Measurements from ENCODE around the gene OR1J4. TPM values are rescaled to one million over a fixed set of nuclear protein-coding genes. Genes with fewer than 3 reads are reported as not detected.

The OR1J4 gene
- not detected for total RNA-seq
- total RNA-seq (2013) = 0.11 TPM

GRCh38 chr9:122518841-122519240, at the start of gene OR1J4:
TSS of gene OR1J4 (plus strand) at chr9:122519141. CDS start at chr9:122519141, 0 bp downstream.
- Mint-ChIP-seq H3K27me3 (ENCODE audit: low read depth in 2 of 2) (peaks cover 11 to 24% of the 10 kb centered on the region in 2 donors), H3K9me3 (no peaks in the 10 kb centered on the region), H3K27ac (no peak within 1 kb of the TSS), H3K4me1 (no peaks in the 10 kb centered on the region), H3K4me3 (no peak within 1 kb of the TSS), H3K36me3 (no peaks in the 10 kb centered on the region)
- ATAC-seq (no peak), DNase-seq (no peak)
- Histone ChIP-seq H3K27me3 (ENCODE audit: control insufficient read depth, insufficient read depth, low read length) (no peaks in the 10 kb centered on the region), H3K4me1 (ENCODE audit: control insufficient read depth, insufficient read depth, low read length) (no peaks in the 10 kb centered on the region), H3K4me3 (ENCODE audit: low read length) (no peak within 1 kb of the TSS), H3K9me3 (ENCODE audit: control insufficient read depth, insufficient read depth, low read length) (no peaks in the 10 kb centered on the region), H3K27ac (ENCODE audit: low read length) (no peak within 1 kb of the TSS), H3K36me3 (ENCODE audit: control insufficient read depth, insufficient read depth, low read length) (no peaks in the 10 kb centered on the region)
- intact Hi-C loops (cut with micrococcal nuclease) = no loop called here
- WGBS (ENCODE audit: insufficient coverage) = 88% methylated on average over 4 of the region's 4 CpGs
- TF ChIP-seq, protein P1, sequence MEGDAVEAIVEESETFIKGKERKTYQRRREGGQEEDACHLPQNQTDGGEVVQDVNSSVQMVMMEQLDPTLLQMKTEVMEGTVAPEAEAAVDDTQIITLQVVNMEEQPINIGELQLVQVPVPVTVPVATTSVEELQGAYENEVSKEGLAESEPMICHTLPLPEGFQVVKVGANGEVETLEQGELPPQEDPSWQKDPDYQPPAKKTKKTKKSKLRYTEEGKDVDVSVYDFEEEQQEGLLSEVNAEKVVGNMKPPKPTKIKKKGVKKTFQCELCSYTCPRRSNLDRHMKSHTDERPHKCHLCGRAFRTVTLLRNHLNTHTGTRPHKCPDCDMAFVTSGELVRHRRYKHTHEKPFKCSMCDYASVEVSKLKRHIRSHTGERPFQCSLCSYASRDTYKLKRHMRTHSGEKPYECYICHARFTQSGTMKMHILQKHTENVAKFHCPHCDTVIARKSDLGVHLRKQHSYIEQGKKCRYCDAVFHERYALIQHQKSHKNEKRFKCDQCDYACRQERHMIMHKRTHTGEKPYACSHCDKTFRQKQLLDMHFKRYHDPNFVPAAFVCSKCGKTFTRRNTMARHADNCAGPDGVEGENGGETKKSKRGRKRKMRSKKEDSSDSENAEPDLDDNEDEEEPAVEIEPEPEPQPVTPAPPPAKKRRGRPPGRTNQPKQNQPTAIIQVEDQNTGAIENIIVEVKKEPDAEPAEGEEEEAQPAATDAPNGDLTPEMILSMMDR (IDR thresholded peaks at IDR 0.05) = no peak

GRCh38 chr9:122474561-122474960, 44.4 kb upstream of the OR1J4 start:
- intact Hi-C loops (cut with micrococcal nuclease) = no loop called here
- 81% methylated on average over 3 of the region's 3 CpGs for WGBS (ENCODE audit: insufficient coverage)
- no peaks in the 10 kb centered on the region for H3K4me1 ChIP-seq (ENCODE audit: control insufficient read depth, insufficient read depth, low read length)
- no peak overlapping the region for H3K4me3 Mint-ChIP-seq
- H3K27me3 ChIP-seq (ENCODE audit: control insufficient read depth, insufficient read depth, low read length) = no peaks in the 10 kb centered on the region
- H3K9me3 ChIP-seq (ENCODE audit: control insufficient read depth, insufficient read depth, low read length) = no peaks in the 10 kb centered on the region
- no peaks in the 10 kb centered on the region for H3K4me1 Mint-ChIP-seq
- H3K9me3 Mint-ChIP-seq = no peaks in the 10 kb centered on the region
- H3K27ac Mint-ChIP-seq = no peak overlapping the region
- H3K36me3 ChIP-seq (ENCODE audit: control insufficient read depth, insufficient read depth, low read length) = no peaks in the 10 kb centered on the region
- H3K36me3 Mint-ChIP-seq = no peaks in the 10 kb centered on the region
- H3K27ac ChIP-seq (ENCODE audit: low read length) = no peak overlapping the region
- H3K4me3 ChIP-seq (ENCODE audit: low read length) = no peak overlapping the region
- TF ChIP-seq, protein P1 (IDR thresholded peaks at IDR 0.05) = no peak
- H3K27me3 Mint-ChIP-seq (ENCODE audit: low read depth in 2 of 2) = peaks cover 36 to 64% of the 10 kb centered on the region in 2 donors
- no peak for DNase-seq
- ATAC-seq = no peak

GRCh38 chr9:122475717-122476116, 43.2 kb upstream of the OR1J4 start:
- Mint-ChIP-seq H3K27ac (no peak overlapping the region), H3K27me3 (ENCODE audit: low read depth in 2 of 2) (peaks cover 36 to 60% of the 10 kb centered on the region in 2 donors), H3K4me3 (no peak overlapping the region), H3K36me3 (no peaks in the 10 kb centered on the region), H3K9me3 (no peaks in the 10 kb centered on the region), H3K4me1 (no peaks in the 10 kb centered on the region)
- Histone ChIP-seq H3K4me1 (ENCODE audit: control insufficient read depth, insufficient read depth, low read length) (no peaks in the 10 kb centered on the region), H3K4me3 (ENCODE audit: low read length) (no peak overlapping the region), H3K9me3 (ENCODE audit: control insufficient read depth, insufficient read depth, low read length) (no peaks in the 10 kb centered on the region), H3K27ac (ENCODE audit: low read length) (no peak overlapping the region), H3K36me3 (ENCODE audit: control insufficient read depth, insufficient read depth, low read length) (no peaks in the 10 kb centered on the region), H3K27me3 (ENCODE audit: control insufficient read depth, insufficient read depth, low read length) (no peaks in the 10 kb centered on the region)
- DNase-seq (no peak), ATAC-seq (no peak)
- TF ChIP-seq, protein P1 (IDR thresholded peaks at IDR 0.05) = no peak
- 79% methylated on average over 2 of the region's 2 CpGs for WGBS (ENCODE audit: insufficient coverage)
- intact Hi-C loops (cut with micrococcal nuclease) = no loop called here

GRCh38 chr9:122477346-122477745, 41.6 kb upstream of the OR1J4 start:
- Mint-ChIP-seq H3K36me3 (no peaks in the 10 kb centered on the region), H3K27ac (no peak overlapping the region), H3K4me1 (no peaks in the 10 kb centered on the region), H3K9me3 (no peaks in the 10 kb centered on the region), H3K4me3 (no peak overlapping the region), H3K27me3 (ENCODE audit: low read depth in 2 of 2) (peaks cover 40 to 76% of the 10 kb centered on the region in 2 donors)
- Histone ChIP-seq H3K27ac (ENCODE audit: low read length) (no peak overlapping the region), H3K36me3 (ENCODE audit: control insufficient read depth, insufficient read depth, low read length) (no peaks in the 10 kb centered on the region), H3K27me3 (ENCODE audit: control insufficient read depth, insufficient read depth, low read length) (no peaks in the 10 kb centered on the region), H3K4me1 (ENCODE audit: control insufficient read depth, insufficient read depth, low read length) (no peaks in the 10 kb centered on the region), H3K9me3 (ENCODE audit: control insufficient read depth, insufficient read depth, low read length) (no peaks in the 10 kb centered on the region), H3K4me3 (ENCODE audit: low read length) (no peak overlapping the region)
- intact Hi-C loops (cut with micrococcal nuclease) = no loop called here
- no peak for DNase-seq
- no peak for ATAC-seq
- TF ChIP-seq, protein P1 (IDR thresholded peaks at IDR 0.05) = no peak
- WGBS (ENCODE audit: insufficient coverage) = 89% methylated on average over 3 of the region's 3 CpGs
